ENCODE data around the gene APBB1. TPM values are rescaled to one million over a fixed set of nuclear protein-coding genes. Genes with fewer than 3 reads are reported as not detected.

APBB1 gene
- total and polyA plus RNA-seq, 7 donors, result 5.5 to 85.0 (median 51.0) TPM

GRCh38 chr11:6354651-6355485, 64.0 kb downstream of the APBB1 start:
- WGBS, 2 donors, result 51 to 76% methylated on average over 4 of the region's 4 CpGs
- Histone ChIP-seq H3K4me3 (no peak overlapping the region), H3K9me3 (no peaks in the 10 kb centered on the region), H3K36me3 (no peaks in the 10 kb centered on the region), H3K4me1 (peaks cover 0 to 22% (median 17%) of the 10 kb centered on the region in 4 donors), H3K27ac (no peak overlapping the region), H3K27me3 (no peaks in the 10 kb centered on the region)
- no peak for DNase-seq
- no peak for TF ChIP-seq EP300 (IDR thresholded peaks at IDR 0.05)
- TF ChIP-seq CTCF (IDR thresholded peaks at IDR 0.05), result no peak
- intact Hi-C loops (cut with DNase I), result loop anchor here (2.0 to 5.0 kb wide), 2 partner anchors 58 to 332 kb away; no protein-coding TSS in a partner anchor

GRCh38 chr11:6353367-6353987, 65.4 kb downstream of the APBB1 start:
- DNase-seq, result peak; percentile 76
- H3K4me3 ChIP-seq, result no peak overlapping the region
- H3K4me1 ChIP-seq, result peaks cover 0 to 22% (median 17%) of the 10 kb centered on the region in 4 donors
- peak; percentile 79 to 90 (median 86) for TF ChIP-seq CTCF (IDR thresholded peaks at IDR 0.05)
- TF ChIP-seq POLR2A (IDR thresholded peaks at IDR 0.05), result no peak
- peak in 2 of 4 donors; percentile 62 to 69 for TF ChIP-seq POLR2AphosphoS5 (IDR thresholded peaks at IDR 0.05)
- TF ChIP-seq EP300 (IDR thresholded peaks at IDR 0.05), result no peak
- H3K36me3 ChIP-seq, result no peaks in the 10 kb centered on the region
- no peak overlapping the region for H3K27ac ChIP-seq
- H3K27me3 ChIP-seq, result no peaks in the 10 kb centered on the region
- H3K9me3 ChIP-seq, result no peaks in the 10 kb centered on the region
- WGBS, 2 donors, result 13 to 18% methylated on average over 5 of the region's 5 CpGs
- intact Hi-C loops (cut with DNase I), result loop anchor here (5.0 kb wide), 1 partner anchor 56 kb away; no protein-coding TSS in a partner anchor

- Histone ChIP-seq H3K36me3 (no peaks in the 10 kb centered on the region), H3K9me3 (no peaks in the 10 kb centered on the region), H3K4me1 (peaks cover 0 to 9% (median 8%) of the 10 kb centered on the region in 4 donors), H3K4me3 (no peak overlapping the region), H3K27ac (no peak overlapping the region), H3K27me3 (no peaks in the 10 kb centered on the region)
- no peak for DNase-seq
- TF ChIP-seq CTCF (IDR thresholded peaks at IDR 0.05), result no peak
- no peak for TF ChIP-seq EP300 (IDR thresholded peaks at IDR 0.05)
- no peak for TF ChIP-seq POLR2AphosphoS5 (IDR thresholded peaks at IDR 0.05)
- no peak for TF ChIP-seq POLR2A (IDR thresholded peaks at IDR 0.05)
- intact Hi-C loops (cut with DNase I), result loop anchor here (1.0 to 5.0 kb wide), 2 partner anchors 55 to 101 kb away; no protein-coding TSS in a partner anchor
- 78 to 80% methylated on average over 5 of the region's 5 CpGs for WGBS, 2 donors
Observed at GRCh38 chr11:6351782-6352382, 67.0 kb downstream of the APBB1 start.

DNA sequence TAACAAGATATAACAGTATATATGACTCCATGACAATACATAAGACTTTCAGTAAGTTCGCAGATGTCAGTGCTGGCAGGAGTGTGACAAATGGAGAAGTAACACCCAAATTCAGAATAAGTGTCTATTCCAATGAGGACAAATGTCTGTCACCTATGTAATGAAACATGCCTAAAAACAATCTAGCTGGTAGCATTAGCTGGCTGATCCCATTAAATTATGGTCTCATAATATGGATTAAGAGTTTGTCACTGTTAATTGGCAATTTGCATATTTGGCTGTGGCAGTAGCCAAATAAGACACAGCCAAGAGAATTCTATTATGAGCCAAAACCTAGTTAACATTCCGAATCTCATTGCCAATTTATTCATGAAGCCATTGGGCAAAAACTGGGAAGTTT, 68.4 kb downstream of the APBB1 start:
- no peak for DNase-seq
- no peak for TF ChIP-seq POLR2AphosphoS5 (IDR thresholded peaks at IDR 0.05)
- TF ChIP-seq POLR2A (IDR thresholded peaks at IDR 0.05), result no peak
- intact Hi-C loops (cut with DNase I), result loop anchor here (5.0 kb wide), 1 partner anchor 53 kb away; no protein-coding TSS in a partner anchor
- Histone ChIP-seq H3K36me3 (no peaks in the 10 kb centered on the region), H3K9me3 (no peaks in the 10 kb centered on the region), H3K27me3 (no peaks in the 10 kb centered on the region), H3K4me3 (no peak overlapping the region), H3K27ac (no peak overlapping the region), H3K4me1 (no peaks in the 10 kb centered on the region)
- 86 to 91% methylated on average over 2 of the region's 2 CpGs for WGBS, 2 donors

GRCh38 chr11:6350043-6350442, 68.9 kb downstream of the APBB1 start:
- TF ChIP-seq CTCF (IDR thresholded peaks at IDR 0.05), result no peak
- TF ChIP-seq EP300 (IDR thresholded peaks at IDR 0.05), result no peak
- TF ChIP-seq POLR2AphosphoS5 (IDR thresholded peaks at IDR 0.05), result no peak
- no peak for TF ChIP-seq POLR2A (IDR thresholded peaks at IDR 0.05)
- Histone ChIP-seq H3K9me3 (no peaks in the 10 kb centered on the region), H3K4me1 (no peaks in the 10 kb centered on the region), H3K4me3 (no peak overlapping the region), H3K27ac (no peak overlapping the region), H3K27me3 (no peaks in the 10 kb centered on the region), H3K36me3 (no peaks in the 10 kb centered on the region)
- DNase-seq, result no peak
- intact Hi-C loops (cut with DNase I), result loop anchor here (5.0 kb wide), 1 partner anchor 53 kb away; no protein-coding TSS in a partner anchor

Measured in sigmoid colon (tissue), 7 donors.